Inferior parietal cortex (tissue), 1 donor: Measurements from ENCODE around the gene ZDHHC18.
A peak's percentile ranks its signal among the peaks of the same experiment; 100 is the strongest.
"Not testable (repeated sequence)": the region's sequence is repeated elsewhere in the genome, so short reads cannot be mapped to it uniquely, and the experiment has no call there.

Source experiments
- DNase-seq: peaks from one replicate; pipeline ENCODE4 v3.0.0-alpha.2; 2016; ENCODE audit errors: extremely low spot score

Gene ZDHHC18

DNA sequence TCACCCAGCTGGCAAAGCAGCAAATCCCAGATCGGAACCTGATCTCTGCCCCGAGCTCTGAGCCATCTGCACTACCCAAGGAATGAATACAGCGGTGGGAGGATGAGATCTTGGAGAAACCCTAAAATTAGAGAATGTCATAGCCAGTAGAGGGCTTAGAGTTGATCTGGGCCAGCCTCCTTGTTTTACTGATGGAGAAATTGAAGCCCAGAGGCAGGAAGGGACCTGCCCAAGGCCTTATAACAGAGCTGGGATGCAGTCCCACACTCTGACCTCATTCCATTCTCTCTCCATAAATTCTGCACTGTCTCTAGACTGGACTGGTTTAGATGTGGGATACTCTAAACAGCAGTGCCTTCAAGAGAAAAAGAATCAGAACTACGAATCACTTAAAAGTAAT lies 31.7 kb downstream of the ZDHHC18 start:
- DNase-seq: no peak

- no peak for DNase-seq
Measured at GRCh38 chr1:26858891-26859640, 32.6 kb downstream of the ZDHHC18 start.

DNA sequence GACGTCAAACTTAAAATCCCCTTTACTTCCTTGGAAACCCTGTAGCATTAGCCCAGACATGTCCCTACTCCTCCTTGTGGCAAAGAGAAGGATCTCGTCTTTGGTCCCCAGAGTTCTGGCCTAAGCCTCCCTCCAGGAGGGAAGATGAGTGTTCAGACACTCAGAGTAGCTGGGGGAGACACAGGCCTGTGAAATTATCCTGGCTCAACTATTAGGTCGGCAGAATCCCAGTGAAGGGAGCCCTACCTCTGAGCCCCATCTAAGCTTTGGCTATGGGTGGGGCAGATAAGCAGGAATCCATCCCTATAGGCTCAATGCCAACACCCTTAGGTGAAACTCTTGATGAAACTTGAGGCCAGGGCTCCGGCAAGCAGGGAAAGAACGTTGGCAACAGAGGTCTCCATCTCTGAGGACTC lies 34.8 kb downstream of the ZDHHC18 start:
- no peak for DNase-seq

GRCh38 chr1:26861889-26862378 lies 35.4 kb downstream of the ZDHHC18 start:
- DNase-seq: no peak

- no peak for DNase-seq
Measured at GRCh38 chr1:26862781-26863684, 36.5 kb downstream of the ZDHHC18 start, which contains the start of gene SFN. Gene SFN, plus strand, starts transcription at chr1:26863149. Its CDS starts 64 bp downstream, at chr1:26863213.

- DNase-seq: no peak
Measured at GRCh38 chr1:26863685-26864077, 37.2 kb downstream of the ZDHHC18 start.

GRCh38 chr1:26864610-26865480 lies 38.4 kb downstream of the ZDHHC18 start:
- DNase-seq: peak; percentile 97

GRCh38 chr1:26873097-26873496 lies 46.6 kb downstream of the ZDHHC18 start:
- not testable (repeated sequence) for DNase-seq

DNA sequence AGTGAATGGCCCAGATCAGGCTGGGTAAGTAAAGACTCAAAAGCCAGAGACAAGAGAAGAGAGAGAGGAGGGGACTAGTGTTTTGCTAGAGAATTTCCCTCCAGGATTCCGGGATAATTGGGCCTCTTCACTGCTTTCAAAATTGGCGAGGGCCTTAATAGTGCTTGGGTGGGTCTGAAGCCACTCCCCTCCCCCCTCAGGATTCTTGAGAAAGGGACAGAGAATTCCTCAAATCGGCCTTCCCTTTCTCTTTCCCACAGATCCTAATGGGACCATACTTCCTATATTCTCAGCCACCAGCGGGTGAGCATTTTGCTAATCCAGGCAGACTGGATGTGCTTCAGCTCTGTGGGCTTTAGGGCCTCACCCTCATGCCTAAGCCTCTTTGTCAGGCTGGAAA lies 48.4 kb downstream of the ZDHHC18 start:
- no peak for DNase-seq

DNA sequence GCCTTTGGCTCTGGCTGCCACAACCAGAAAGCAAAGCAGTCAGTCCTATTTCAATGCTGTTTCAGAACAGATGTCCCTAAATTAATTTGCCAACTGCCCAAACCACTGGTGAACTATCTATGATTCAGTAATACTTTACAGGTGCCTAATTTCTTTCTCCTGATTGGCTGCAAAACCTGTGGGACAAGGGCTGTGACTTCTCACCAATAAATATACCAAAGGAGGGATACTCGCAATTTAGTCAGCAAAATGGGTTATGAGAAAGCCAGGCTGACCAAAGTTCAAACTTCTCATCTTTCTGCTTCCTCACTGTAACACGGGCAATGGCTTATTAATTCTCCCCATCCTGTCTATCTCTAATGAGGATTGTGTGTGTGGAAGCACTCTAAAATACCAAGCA lies 50.8 kb downstream of the ZDHHC18 start:
- DNase-seq: no peak

DNA sequence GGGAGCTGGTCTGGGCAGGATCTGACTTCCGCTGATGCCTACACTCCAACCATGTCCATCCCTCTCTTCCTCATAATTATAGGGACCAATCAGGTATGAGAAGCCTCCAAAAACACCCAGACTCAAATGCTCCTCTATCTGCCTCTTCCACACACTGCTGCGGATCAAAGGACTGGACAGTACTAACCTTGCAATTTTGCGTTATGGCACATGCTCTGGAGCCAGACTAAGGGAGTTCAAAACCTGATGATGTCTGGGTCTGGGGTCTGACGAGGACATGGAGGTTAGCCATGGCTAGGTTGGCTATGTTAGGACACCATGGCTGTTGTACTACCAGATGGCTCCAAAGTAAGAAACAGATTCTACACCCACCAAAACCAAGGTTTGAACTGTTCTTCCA lies 53.3 kb downstream of the ZDHHC18 start:
- no peak for DNase-seq

GRCh38 chr1:26881611-26882010 lies 55.1 kb downstream of the ZDHHC18 start:
- DNase-seq: not testable (repeated sequence)

- DNase-seq: no peak
Measured at GRCh38 chr1:26882696-26883463, 56.4 kb downstream of the ZDHHC18 start.

DNA sequence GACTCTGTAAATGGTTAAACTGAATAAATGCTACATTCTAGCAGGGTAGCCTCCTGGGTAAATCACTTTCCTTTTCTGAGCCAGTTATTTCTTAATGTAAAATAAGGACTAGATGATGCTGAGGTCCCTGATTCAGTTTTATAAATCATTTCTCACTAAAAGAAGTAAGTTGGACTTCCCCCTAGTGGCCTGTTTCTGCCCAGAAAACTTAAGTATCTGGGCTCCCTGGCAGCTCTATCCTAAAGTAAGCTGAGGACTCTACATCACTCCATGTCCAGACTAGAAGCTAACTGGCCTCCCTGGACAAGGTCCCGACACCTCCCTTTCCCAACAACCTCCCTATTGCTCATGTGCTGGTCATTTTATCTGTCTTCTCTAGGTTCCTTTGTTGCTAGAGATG lies 60.6 kb downstream of the ZDHHC18 start:
- no peak for DNase-seq

DNA sequence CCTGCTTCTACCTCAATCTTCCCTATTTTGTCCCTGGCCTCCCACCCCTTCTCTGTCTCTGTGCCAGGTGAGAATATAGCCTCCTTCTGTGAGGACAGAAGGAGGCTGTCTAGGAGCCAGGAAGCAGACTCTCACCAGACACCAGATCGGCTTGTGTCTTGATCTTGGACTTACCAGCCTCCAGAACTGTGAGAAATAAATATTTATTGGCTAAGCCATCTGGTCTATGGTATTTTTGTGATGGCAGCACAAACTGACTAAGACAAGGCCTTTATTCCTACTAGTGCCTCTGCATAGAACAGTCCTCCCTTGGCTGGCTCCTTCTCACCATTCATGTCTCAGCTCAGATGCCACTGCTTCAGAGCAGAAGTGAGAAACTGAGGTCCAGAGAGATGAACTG lies 61.7 kb downstream of the ZDHHC18 start:
- DNase-seq: no peak

GRCh38 chr1:26889551-26890466 lies 63.3 kb downstream of the ZDHHC18 start, which contains the start of gene GPN2:
Gene GPN2, minus strand, starts transcription at chr1:26890283. Its CDS starts 187 bp downstream, at chr1:26890096.
- DNase-seq: peak; percentile 90

DNA sequence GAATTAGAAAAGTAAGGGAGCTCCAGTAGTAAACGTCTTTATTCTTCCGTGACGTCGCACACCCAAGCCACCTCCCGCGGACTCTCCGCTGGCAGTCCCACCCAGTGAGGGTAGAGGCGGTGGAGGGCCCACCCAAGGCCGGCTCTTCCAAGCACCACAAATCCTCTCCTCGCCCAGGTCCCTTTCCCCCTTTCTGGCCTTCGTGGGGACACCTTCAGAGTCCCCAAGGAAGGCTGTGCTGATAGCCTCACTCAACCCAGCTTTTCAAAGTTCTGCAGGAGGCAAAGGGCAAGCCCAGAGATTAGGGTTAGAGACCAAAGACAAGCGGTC lies 63.9 kb downstream of the ZDHHC18 start:
- DNase-seq: no peak

DNA sequence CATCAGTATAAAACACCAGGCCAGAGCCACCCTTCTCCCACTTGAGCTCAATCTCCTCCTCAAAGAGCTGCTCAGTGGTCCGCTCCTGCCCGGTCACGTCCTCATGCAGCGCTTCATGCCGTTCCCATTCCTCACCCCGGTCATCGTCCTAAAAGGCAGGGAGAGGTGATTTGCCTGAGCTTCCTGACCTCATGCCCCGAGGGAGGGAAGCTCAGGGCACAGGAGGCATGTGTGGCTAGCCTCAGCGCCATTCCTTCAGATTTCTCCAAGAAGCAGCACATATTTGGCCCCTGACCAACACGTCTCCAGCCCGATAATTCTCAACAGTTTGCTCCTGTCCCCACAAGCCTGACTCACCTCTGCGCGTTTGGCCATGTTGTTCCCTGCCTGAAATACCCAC lies 67.8 kb downstream of the ZDHHC18 start:
- no peak for DNase-seq

DNA sequence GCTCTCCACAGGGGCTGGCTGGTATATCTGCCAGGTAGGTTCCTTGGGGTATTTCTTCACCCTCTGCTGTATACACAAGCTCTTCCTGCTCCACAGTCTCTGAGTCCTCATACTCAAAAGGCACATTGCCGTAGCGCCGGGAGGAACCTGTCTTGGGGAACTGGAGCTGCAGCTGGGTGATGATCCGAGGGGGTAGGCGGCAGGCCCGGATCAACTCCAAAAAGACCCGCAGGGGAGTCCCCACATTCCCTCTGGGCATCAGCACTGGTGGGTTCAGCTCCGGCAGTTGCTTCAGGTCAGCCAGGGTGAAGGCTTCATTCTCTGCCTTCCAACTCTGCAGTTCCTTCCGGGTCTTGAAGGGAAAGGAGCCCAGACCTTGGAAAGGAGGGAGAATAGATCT lies 70.9 kb downstream of the ZDHHC18 start:
- no peak for DNase-seq
